Thyroid gland (tissue), 4 donors: ENCODE measurements around the gene PIP4K2A. TPM values are rescaled to one million over a fixed set of nuclear protein-coding genes. Genes with fewer than 3 reads are reported as not detected.

ENCODE experiments used
- DNase-seq, 2 donors: peaks; one replicate each; pipeline ENCODE4 v3.0.0-alpha.2; 2019
- H3K27ac ChIP-seq, 3 donors: fragments of 200-600 bp; sonication (generic); 1 replicate in 2 of 3; 2 replicates in 1 of 3; pipeline ENCODE4 v1.5.1; 2016 to 2019; ENCODE audit warnings: mild to moderate bottlenecking in 1 of 3, moderate library complexity in 1 of 3
- H3K27me3 ChIP-seq: fragments of 200-600 bp; sonication (generic); one replicate; pipeline ENCODE4 v1.5.1; 2019
- H3K36me3 ChIP-seq, 2 donors: fragments of 200-600 bp; sonication (generic); one replicate each; pipeline ENCODE4 v1.5.1; 2016 to 2019
- H3K4me1 ChIP-seq, 2 donors: fragments of 200-600 bp; sonication (generic); one replicate each; pipeline ENCODE4 v1.5.1; 2017 to 2019
- H3K4me3 ChIP-seq, 3 donors: fragments of 200-600 bp; sonication (generic); replicated peaks in 1 of 3; 1 replicate in 2 of 3; 2 replicates in 1 of 3; pipeline ENCODE4 v1.5.1; 2016; ENCODE audit warnings: mild to moderate bottlenecking in 1 of 3
- H3K9me3 ChIP-seq: fragments of 200-600 bp; sonication (generic); one replicate; pipeline ENCODE4 v1.5.1; 2017
- CTCF ChIP-seq, 6 experiments: fragments of 200-600 bp in 3 of 6; fragments of 450-650 bp in 3 of 6; sonication (generic) in 3 of 6; IDR thresholded peaks; one replicate each; pipeline ENCODE4 v1.5.1; 2016 to 2019; ENCODE audit warnings: antibody characterized with exemption in 6 of 6, mild to moderate bottlenecking in 2 of 6, inconsistent platforms in 1 of 6, moderate library complexity in 1 of 6
- POLR2A ChIP-seq, 2 donors: fragments of 450-650 bp; IDR thresholded peaks; one replicate each; pipeline ENCODE4 v1.6.1; 2017; ENCODE audit warnings: antibody characterized with exemption in 2 of 2, mild to moderate bottlenecking in 2 of 2, moderate library complexity in 1 of 2
- WGBS, 2 donors: methylation state at CpG; one replicate each; pipeline ENCODE4 v1.1.5; 2017; 5-methylcytosine and 5-hydroxymethylcytosine counted together
- intact Hi-C: fragments of 100-400 bp; cut with DNase I; formaldehyde crosslinking; loops from one replicate; pipeline ENCODE4 v1.15.1; 2023
- total RNA-seq, 4 donors: library from RNA; depleted of rRNA; stranded (reverse); fragments of >200 nt; gene quantifications; one replicate each; pipeline ENCODE4 v1.2.3, GENCODE V29; 2016

The PIP4K2A gene
- total RNA-seq, 4 donors from 2014 or later: 16.5 to 23.2 (median 19.3) TPM

GRCh38 chr10:22704471-22704911 is 9.9 kb downstream of the PIP4K2A start:
- H3K27me3 ChIP-seq: no peaks in the 10 kb centered on the region
- no peak overlapping the region for H3K27ac ChIP-seq
- intact Hi-C loops: no loop called here
- DNase-seq: no peak
- WGBS, 2 donors: 81 to 83% methylated on average over 4 of the region's 4 CpGs
- no peaks in the 10 kb centered on the region for H3K9me3 ChIP-seq
- H3K36me3 ChIP-seq: no peaks in the 10 kb centered on the region
- TF ChIP-seq POLR2A (IDR thresholded peaks at IDR 0.05): no peak
- TF ChIP-seq CTCF (IDR thresholded peaks at IDR 0.05): no peak
- H3K4me3 ChIP-seq: no peak overlapping the region
- peaks cover 5 to 9% of the 10 kb centered on the region in 2 donors for H3K4me1 ChIP-seq

- WGBS, 2 donors: 81% methylated on average over 4 of the region's 4 CpGs
- H3K4me3 ChIP-seq: no peak overlapping the region
- TF ChIP-seq POLR2A (IDR thresholded peaks at IDR 0.05) (no peak), CTCF (IDR thresholded peaks at IDR 0.05) (no peak)
- H3K27ac ChIP-seq: no peak overlapping the region
- H3K4me1 ChIP-seq: peaks cover 10 to 12% of the 10 kb centered on the region in 2 donors
- H3K9me3 ChIP-seq: no peaks in the 10 kb centered on the region
- no peaks in the 10 kb centered on the region for H3K27me3 ChIP-seq
- H3K36me3 ChIP-seq: no peaks in the 10 kb centered on the region
- intact Hi-C loops: no loop called here
- no peak for DNase-seq
Observed at GRCh38 chr10:22702348-22702747, 12.0 kb downstream of the PIP4K2A start.

GRCh38 chr10:22701132-22701826 is 13.1 kb downstream of the PIP4K2A start:
- Histone ChIP-seq H3K9me3 (no peaks in the 10 kb centered on the region), H3K27me3 (no peaks in the 10 kb centered on the region), H3K4me1 (peaks cover 4 to 7% of the 10 kb centered on the region in 2 donors), H3K27ac (no peak overlapping the region), H3K4me3 (no peak overlapping the region), H3K36me3 (no peaks in the 10 kb centered on the region)
- DNase-seq: no peak
- intact Hi-C loops: no loop called here
- 90% methylated on average over 4 of the region's 4 CpGs for WGBS, 2 donors
- TF ChIP-seq POLR2A (IDR thresholded peaks at IDR 0.05): no peak
- no peak for TF ChIP-seq CTCF (IDR thresholded peaks at IDR 0.05)

- TF ChIP-seq CTCF (IDR thresholded peaks at IDR 0.05): no peak
- TF ChIP-seq POLR2A (IDR thresholded peaks at IDR 0.05): no peak
- no peak for DNase-seq
- H3K27ac ChIP-seq: no peak overlapping the region
- no peak overlapping the region for H3K4me3 ChIP-seq
- 92 to 96% methylated on average over 5 of the region's 5 CpGs for WGBS, 2 donors
- no peaks in the 10 kb centered on the region for H3K36me3 ChIP-seq
- H3K27me3 ChIP-seq: no peaks in the 10 kb centered on the region
- H3K4me1 ChIP-seq: peaks cover 4 to 7% of the 10 kb centered on the region in 2 donors
- no peaks in the 10 kb centered on the region for H3K9me3 ChIP-seq
- intact Hi-C loops: no loop called here
Observed at GRCh38 chr10:22700489-22700888, 13.9 kb downstream of the PIP4K2A start.

GRCh38 chr10:22699976-22700375 is 14.4 kb downstream of the PIP4K2A start:
- intact Hi-C loops: no loop called here
- peaks cover 4 to 7% of the 10 kb centered on the region in 2 donors for H3K4me1 ChIP-seq
- WGBS, 2 donors: 90 to 95% methylated on average over 5 of the region's 5 CpGs

More at GRCh38 chr10:22699976-22700375, 14.4 kb downstream of the PIP4K2A start:
- no peak for TF ChIP-seq POLR2A (IDR thresholded peaks at IDR 0.05)
- Histone ChIP-seq H3K4me3 (no peak overlapping the region), H3K9me3 (no peaks in the 10 kb centered on the region), H3K27me3 (no peaks in the 10 kb centered on the region), H3K36me3 (no peaks in the 10 kb centered on the region), H3K27ac (no peak overlapping the region)
- DNase-seq: no peak
